Mesenteric fat pad (tissue), 1 donor: ENCODE data around the gene ZBTB17. TPM values are rescaled to one million over a fixed set of nuclear protein-coding genes. Genes with fewer than 3 reads are reported as not detected.
"Not testable (repeated sequence)": the region's sequence is repeated elsewhere in the genome, so short reads cannot be mapped to it uniquely, and the experiment has no call there.

ENCODE experiments used
- DNase-seq: peaks from one replicate; pipeline ENCODE4 v3.0.0-alpha.2; 2020; ENCODE audit warnings: low spot score
- long read RNA-seq: library from polyadenylated mRNA; unstranded; transcript quantifications from one replicate; pipeline ENCODE4 v2.0.0, GENCODE V29; 2020
- total RNA-seq: library from RNA; stranded (reverse); fragmentation: NEBNext Ultra II Directional; extraction: Animal tissue kit (Norgen Biotek cat#: 25700); gene quantifications from one replicate; pipeline ENCODE4 v1.2.1, GENCODE V29; 2021
- donor health status: DM: yes; HTN: yes; CAD: no.

The ZBTB17 gene
- 29.9 TPM for total RNA-seq
- long read RNA-seq, transcript ZBTB17-202 (16 exons, 2,745 nt), result major isoform, 41 of 73 reads
- long read RNA-seq, transcript ZBTB17-201 (16 exons, 2,770 nt), result minor isoform, 8 of 73 reads
- long read RNA-seq, partial matches to known transcripts, result 15 of 73 reads
- long read RNA-seq, other reads (novel, unspliced or antisense), result 9 of 73 reads

GRCh38 chr1:15975805-15976680 is at the start of gene ZBTB17:
TSS of gene ZBTB17 (minus strand) at chr1:15976101. CDS start at chr1:15948495, 27,606 bp downstream.
- peak; percentile 99 for DNase-seq

- no peak for DNase-seq
Observed at GRCh38 chr1:16023050-16023653, 47.3 kb upstream of the ZBTB17 start.

DNA sequence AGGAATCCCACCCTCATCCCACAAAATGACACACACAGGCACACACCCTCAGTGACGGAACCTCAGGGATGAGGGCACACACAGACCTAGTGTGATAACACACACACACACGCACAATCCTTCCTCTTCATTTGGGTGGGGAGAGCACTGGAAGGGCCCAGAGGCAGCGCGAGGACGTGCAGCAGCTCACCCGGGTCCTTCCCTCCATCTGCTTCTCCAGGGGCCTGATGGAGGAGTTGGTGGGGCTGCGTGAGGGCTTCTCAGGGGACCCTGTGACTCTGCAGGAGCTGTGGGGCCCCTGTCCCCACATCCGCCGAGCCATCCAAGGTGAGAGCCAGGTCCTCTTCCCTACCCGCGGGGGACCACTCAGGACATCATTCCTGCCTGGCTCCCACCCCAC is 46.5 kb upstream of the ZBTB17 start:
- DNase-seq, result no peak

DNA sequence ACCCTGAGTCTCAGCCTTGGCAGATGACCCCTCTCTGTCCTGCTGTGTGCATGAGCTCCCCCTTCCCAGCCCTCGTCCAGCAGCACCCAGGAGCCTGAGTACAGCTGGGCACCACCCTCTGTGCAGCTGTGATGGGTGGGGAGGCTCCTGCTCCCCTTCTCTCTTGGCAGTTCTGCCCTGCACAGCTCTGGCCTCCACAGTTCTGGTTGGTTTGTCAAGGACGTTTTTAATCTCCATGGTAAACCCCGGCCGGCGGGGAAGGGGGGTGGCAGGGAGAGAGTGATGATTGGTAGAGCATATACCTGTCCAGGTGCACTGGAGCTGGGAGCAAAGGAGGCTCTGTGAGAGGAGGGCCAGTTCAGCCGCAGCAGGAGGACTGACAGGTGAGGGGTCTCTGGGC is 45.8 kb upstream of the ZBTB17 start, which contains the start of gene CLCNKA:
Gene CLCNKA (plus strand): TSS at position 356 of the 400 bp plus-strand sequence. CDS start 584 bp downstream, outside the sequence.
- DNase-seq, result no peak

DNA sequence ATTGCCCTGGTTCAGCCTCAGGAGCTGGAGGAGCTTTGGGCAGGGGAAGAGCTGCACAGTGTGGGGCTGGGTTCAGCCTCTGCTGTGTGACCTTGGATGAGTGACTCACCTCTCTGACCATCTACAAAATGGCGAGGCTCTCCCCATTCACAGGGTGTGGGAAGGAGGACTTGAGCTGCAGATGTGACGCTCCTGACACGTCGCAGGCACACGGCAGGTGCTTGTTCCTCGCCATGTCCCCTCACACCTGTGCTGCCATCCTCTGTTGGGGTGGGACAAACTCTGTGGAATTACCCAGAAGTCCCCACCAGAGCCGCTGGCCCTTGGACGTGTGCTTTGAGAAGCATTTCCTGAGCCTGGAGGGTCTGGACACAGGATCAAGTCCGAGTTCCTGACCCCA is 45.0 kb upstream of the ZBTB17 start:
- not testable (repeated sequence) for DNase-seq

- DNase-seq, result no peak
Observed at GRCh38 chr1:16020325-16020724, 44.4 kb upstream of the ZBTB17 start.

DNA sequence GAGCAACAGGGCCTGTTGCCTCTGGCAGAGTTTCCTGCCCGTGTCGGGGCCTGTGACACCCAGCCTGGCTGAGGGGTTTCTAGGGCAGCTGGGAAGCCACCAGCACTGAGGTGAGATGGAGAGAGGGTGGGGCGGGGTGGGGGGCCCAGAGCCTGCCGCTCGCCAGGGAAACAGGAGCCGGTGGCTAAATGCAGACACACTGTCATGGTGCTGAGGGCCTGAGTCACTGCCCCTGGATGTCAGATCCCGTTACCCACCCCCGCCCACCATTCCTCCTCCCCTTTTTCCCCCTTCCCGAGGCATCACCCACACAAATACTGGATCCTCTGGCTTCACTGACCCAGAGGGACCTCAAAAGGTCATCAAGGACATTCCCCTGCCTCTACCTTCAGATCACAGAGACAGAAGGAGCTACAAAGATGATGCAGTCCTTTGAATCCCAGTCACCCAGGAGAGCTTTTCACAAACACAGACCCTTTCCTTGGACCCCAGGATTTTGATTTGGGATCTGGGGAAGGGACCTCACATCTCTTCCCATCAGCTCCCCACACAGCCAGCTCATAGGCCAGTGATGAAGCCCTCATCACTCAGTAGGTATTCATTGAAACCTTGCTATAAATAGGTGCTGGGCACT is 43.9 kb upstream of the ZBTB17 start:
- DNase-seq, result no peak

- DNase-seq, result no peak
Observed at GRCh38 chr1:16018749-16019643, 43.1 kb upstream of the ZBTB17 start.

GRCh38 chr1:16018308-16018707 is 42.4 kb upstream of the ZBTB17 start:
- DNase-seq, result no peak

DNA sequence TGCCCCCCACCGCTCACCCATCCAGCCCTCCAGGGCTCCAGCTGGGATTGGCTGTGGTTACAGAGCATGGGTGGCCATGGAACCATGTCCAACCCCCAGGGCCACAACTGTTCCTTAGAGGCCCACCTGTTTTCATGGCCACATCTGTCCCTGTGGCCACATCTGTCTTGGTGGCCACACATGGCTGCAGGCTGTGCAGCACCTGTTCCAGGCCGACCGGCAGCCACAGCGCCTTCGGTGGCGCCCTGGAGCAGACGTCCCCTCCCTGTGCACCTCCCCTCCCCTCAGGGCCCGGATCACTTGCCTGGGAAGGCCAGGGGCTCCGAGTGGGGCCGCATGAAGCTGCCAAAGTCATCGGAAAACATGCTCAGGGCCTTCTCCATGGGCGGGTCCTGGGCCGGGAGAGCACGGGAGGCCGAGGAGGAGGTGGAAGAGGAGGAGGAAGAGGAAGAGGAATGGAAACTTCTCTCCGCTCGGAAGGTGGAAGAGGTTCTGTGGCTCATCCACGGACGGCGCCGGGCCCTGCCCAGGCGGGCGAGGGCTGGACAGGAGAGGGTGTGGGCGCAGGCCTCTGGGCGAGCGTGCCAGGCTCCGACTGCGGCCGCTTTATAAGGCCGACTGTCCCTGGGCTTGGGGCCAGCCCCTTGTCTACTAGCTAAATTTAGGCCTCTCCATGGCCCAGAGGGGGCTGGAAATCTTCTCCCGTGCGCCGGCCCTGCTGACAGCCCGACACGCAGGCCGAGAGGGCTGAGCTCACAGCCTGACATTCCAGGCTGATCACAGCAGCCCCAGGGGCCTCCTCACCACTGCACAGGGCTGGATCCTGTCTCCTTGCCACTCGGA is 41.8 kb upstream of the ZBTB17 start, which contains the start of gene HSPB7:
Gene HSPB7 (minus strand): TSS at position 583 of the 843 bp plus-strand sequence. CDS start 80 bp downstream, at position 503.
- peak; percentile 94 for DNase-seq

DNA sequence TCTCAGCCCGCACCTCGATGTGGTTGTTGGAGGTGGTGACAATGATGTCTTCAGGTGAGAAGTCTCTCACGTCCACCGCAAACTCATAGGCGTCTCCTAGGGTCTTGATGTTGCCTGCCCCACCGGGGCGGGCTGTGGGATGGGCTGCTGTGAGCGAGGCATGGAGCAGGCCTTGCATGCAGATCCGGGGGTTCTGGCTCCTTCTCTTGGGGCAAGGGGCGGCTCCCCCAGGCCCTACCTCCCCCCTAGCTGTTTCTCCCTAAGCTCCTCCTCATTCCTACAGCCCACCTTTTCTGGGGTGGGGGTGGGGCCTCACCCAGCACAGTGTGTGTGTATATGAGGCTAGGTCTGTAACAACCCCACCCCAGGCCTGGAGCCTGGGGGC is 41.2 kb upstream of the ZBTB17 start:
- DNase-seq, result no peak

DNA sequence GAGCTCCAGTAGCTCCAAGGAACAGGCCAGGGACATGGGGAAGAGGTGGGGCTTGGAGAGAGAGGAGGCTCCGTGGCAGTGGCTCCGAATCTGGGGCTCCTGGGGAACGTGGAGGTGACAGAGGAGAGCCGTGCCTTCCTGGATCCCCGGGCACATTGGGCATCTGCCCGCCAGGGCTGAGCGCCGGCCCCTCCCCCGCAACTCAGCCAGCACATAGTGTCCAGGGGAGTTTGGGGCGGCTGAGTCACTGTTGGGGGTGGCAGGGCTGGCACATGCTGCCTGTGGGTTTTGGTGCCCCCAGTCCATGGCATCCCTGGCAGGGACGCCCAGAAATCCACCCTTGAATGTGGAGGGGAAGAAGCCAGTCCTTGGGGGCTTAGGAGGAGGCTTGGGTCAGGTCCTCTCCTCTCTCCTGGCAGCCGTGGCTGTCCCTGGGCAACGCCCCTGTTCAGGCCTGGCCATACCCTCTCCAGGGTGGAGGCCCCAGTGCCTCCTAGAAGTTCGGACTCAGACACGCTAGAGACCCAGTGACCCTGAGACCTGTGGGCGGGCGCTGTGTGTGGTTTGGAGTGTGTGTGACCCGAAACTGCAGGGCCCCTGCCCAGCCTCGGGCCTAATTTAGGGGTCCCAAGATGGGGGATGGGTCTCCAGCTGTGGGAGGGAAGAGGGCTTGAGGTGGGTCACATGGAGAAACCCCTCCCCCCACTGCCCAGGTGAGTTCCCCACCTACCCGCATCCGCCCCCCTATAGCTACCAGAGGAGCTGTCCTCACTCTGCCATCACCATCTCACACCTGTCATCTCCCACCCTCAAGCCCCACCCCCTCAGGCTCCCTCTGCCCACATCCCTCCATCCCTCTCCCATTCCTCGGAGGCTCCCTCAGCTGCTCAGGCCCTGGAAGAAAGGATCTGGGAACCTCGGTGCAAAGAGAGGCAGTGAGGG is 40.3 kb upstream of the ZBTB17 start:
- no peak for DNase-seq

DNA sequence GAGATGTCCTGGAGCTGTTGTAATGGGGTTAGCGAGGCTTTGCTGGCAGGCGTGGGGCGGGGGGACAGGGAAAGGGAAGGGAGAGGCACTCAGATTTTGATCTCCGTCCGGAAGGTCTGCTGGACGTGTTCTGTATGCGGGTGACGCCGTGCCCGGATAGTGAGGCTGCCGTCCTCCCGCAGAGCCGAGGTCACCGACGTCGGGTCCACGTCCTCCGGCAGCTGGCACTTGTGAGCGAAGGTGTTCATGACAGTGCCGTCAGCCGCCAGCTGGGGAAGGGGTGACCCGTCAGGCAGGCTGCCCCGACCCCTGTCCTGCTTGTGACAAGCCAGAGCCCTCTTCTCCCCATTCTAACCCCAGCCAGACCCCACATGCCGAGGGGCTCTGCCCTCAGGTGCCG is 39.6 kb upstream of the ZBTB17 start:
- no peak for DNase-seq

DNA sequence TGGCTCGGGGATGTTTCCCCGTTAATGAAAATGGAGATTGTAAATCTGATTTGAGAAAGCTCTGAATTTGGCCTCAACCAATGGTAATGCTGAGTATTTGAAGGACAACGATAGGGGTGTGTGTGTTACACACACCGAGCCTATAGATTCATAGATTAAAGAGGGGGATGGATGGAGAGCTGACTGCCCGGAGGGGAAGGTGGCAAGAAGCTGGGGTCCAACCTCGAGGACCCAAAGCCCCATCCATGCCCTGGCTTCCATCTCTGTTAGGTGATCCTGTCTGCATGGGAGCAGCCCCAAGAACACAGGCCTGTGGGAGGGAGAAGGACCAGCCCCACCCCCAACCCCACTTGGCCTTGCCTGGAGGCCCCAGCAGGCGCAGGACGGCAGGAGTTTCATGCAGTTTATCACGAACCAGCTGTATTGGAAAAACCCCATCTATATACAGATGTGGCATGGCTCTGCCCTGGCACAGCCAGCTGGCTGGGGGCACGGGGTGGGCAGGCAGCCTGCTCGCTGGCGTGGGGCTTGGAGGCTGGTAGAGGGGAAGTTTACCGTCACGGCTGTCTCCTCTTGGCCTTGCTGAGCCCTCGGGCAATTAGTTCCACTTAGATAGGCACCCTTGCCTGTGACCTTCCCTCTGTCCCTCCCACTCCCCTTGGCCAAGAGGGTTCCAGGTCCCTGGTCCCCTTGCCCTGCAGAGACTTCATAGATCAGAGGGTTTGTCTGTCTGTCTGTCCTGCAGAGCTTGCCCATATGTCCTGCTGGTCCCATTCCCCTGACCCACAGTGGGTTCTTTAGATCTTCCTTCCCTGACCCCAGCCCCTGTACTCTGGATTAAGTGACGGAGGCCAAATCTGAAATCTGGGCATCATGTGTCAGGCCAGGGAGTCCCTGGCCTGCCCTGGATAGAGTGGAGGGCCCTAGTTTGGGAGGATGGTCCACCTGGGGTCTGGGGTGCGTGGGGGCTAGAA is 38.9 kb upstream of the ZBTB17 start:
- no peak for DNase-seq

GRCh38 chr1:16013908-16014258 is 38.0 kb upstream of the ZBTB17 start:
- DNase-seq, result no peak

GRCh38 chr1:16013220-16013907 is 37.5 kb upstream of the ZBTB17 start:
- no peak for DNase-seq
